Smooth muscle cell (in vitro differentiated cells): ENCODE data around the gene C2CD2L. TPM values are rescaled to one million over a fixed set of nuclear protein-coding genes. Genes with fewer than 3 reads are reported as not detected.

Experiments used
- DNase-seq: peaks from one replicate; lab custom pipeline; 2025; ENCODE audit not compliant: unreplicated experiment; lab: John Stamatoyannopoulos, UW
- H2AFZ ChIP-seq: fragments of 200-600 bp; sonication (generic); 2 replicates; pipeline ENCODE4 v1.6.0; 2016; ENCODE audit warnings: antibody characterized with exemption, low read depth, mild to moderate bottlenecking
- H3F3A ChIP-seq: fragments of 200-600 bp; sonication (generic); 2 replicates; pipeline ENCODE4 v1.6.0; 2017; ENCODE audit warnings: antibody characterized with exemption, low read depth
- H3K27ac ChIP-seq: fragments of 200-600 bp; sonication (generic); 2 replicates; pipeline ENCODE4 v1.5.1; 2016; ENCODE audit warnings: low read depth, mild to moderate bottlenecking
- H3K27me3 ChIP-seq: fragments of 200-600 bp; sonication (generic); 2 replicates; pipeline ENCODE4 v1.6.1; 2016; ENCODE audit warnings: low read depth, mild to moderate bottlenecking
- H3K36me3 ChIP-seq: fragments of 200-600 bp; sonication (generic); 2 replicates; pipeline ENCODE4 v1.5.1; 2016; ENCODE audit warnings: low read depth
- H3K4me1 ChIP-seq: fragments of 200-600 bp; sonication (generic); 2 replicates; pipeline ENCODE4 v1.5.1; 2016; ENCODE audit warnings: low read depth
- H3K4me2 ChIP-seq: fragments of 200-600 bp; sonication (generic); 2 replicates; pipeline ENCODE4 v1.6.0; 2016; ENCODE audit warnings: mild to moderate bottlenecking
- H3K4me3 ChIP-seq: fragments of 200-600 bp; sonication (generic); 2 replicates; pipeline ENCODE4 v1.5.1; 2016; ENCODE audit warnings: mild to moderate bottlenecking
- H3K79me2 ChIP-seq: fragments of 200-600 bp; sonication (generic); 2 replicates; pipeline ENCODE4 v1.6.0; 2016; ENCODE audit warnings: low read depth, mild to moderate bottlenecking
- H3K9ac ChIP-seq: fragments of 200-600 bp; sonication (generic); 2 replicates; pipeline ENCODE4 v1.6.0; 2016; ENCODE audit warnings: low read depth
- H3K9me3 ChIP-seq: fragments of 200-600 bp; sonication (generic); replicated peaks from 2 replicates; pipeline ENCODE4 v1.5.1; 2016; ENCODE audit warnings: low read depth
- H4K20me1 ChIP-seq: fragments of 200-600 bp; sonication (generic); 2 replicates; pipeline ENCODE4 v1.6.0; 2016; ENCODE audit warnings: low read depth
- CTCF ChIP-seq: fragments of 200-600 bp; sonication (generic); IDR thresholded peaks from 2 replicates; pipeline ENCODE4 v1.5.1; 2017; ENCODE audit warnings: borderline replicate concordance, mild to moderate bottlenecking, antibody characterized with exemption; ENCODE audit not compliant: insufficient read depth, poor library complexity, severe bottlenecking
- WGBS: methylation state at CpG from one replicate; pipeline ENCODE4 v1.1.7; 2016; ENCODE audit warnings: low lambda C conversion rate; 5-methylcytosine and 5-hydroxymethylcytosine counted together
- polyA plus RNA-seq: library from polyadenylated mRNA; unstranded; fragments of >200 nt; fragmentation: Nextera tagmentation; extraction: Ambion mirVana; gene quantifications from 2 replicates; pipeline ENCODE4 v1.2.1, GENCODE V29; 2016
- total RNA-seq: library from RNA; depleted of rRNA; stranded (reverse); fragments of >200 nt; gene quantifications from 2 replicates; pipeline ENCODE4 v1.2.3, GENCODE V29; 2014

The C2CD2L gene
- total and polyA plus RNA-seq, 2 experiments from 2014 or later, result 4.8 to 7.2 TPM

- Histone ChIP-seq H3K79me2 (no peaks in the 10 kb centered on the region), H3K4me2 (no peak overlapping the region), H4K20me1 (no peaks in the 10 kb centered on the region), H3K27ac (no peak overlapping the region), H3F3A (no peaks in the 10 kb centered on the region), H3K27me3 (peaks cover 25% of the 10 kb centered on the region), H3K36me3 (no peaks in the 10 kb centered on the region), H3K4me3 (no peak overlapping the region), H3K9ac (no peak overlapping the region), H3K4me1 (peaks cover 4% of the 10 kb centered on the region), H3K9me3 (no peaks in the 10 kb centered on the region), H2AFZ (peak overlapping the region; percentile 7)
- peak; percentile 9 for DNase-seq
- peak; percentile 69 for TF ChIP-seq CTCF
- 12% methylated on average over 7 of the region's 7 CpGs for WGBS
Observed at GRCh38 chr11:119144825-119145486, 37.8 kb downstream of the C2CD2L start.

GRCh38 chr11:119145551-119145950 lies 38.4 kb downstream of the C2CD2L start:
- no peaks in the 10 kb centered on the region for H3F3A ChIP-seq
- H3K36me3 ChIP-seq, result no peaks in the 10 kb centered on the region
- 61% methylated on average over 3 of the region's 3 CpGs for WGBS
- no peak for DNase-seq
- H3K9me3 ChIP-seq, result no peaks in the 10 kb centered on the region
- peaks cover 27% of the 10 kb centered on the region for H3K27me3 ChIP-seq
- H4K20me1 ChIP-seq, result no peaks in the 10 kb centered on the region
- no peaks in the 10 kb centered on the region for H3K79me2 ChIP-seq
- H2AFZ ChIP-seq, result no peak overlapping the region
- no peak overlapping the region for H3K27ac ChIP-seq
- TF ChIP-seq CTCF, result no peak
- H3K9ac ChIP-seq, result no peak overlapping the region
- no peak overlapping the region for H3K4me2 ChIP-seq
- no peak overlapping the region for H3K4me3 ChIP-seq
- H3K4me1 ChIP-seq, result peaks cover 4% of the 10 kb centered on the region

GRCh38 chr11:119147604-119148333 lies 40.6 kb downstream of the C2CD2L start:
- H3K9ac ChIP-seq, result no peak overlapping the region
- no peak overlapping the region for H3K4me3 ChIP-seq
- no peak for DNase-seq
- H3K4me2 ChIP-seq, result no peak overlapping the region
- no peak overlapping the region for H3K27ac ChIP-seq
- 49% methylated on average over 6 of the region's 6 CpGs for WGBS
- H3K9me3 ChIP-seq, result no peaks in the 10 kb centered on the region
- no peak overlapping the region for H2AFZ ChIP-seq
- H3K36me3 ChIP-seq, result no peaks in the 10 kb centered on the region
- H3K27me3 ChIP-seq, result peaks cover 27% of the 10 kb centered on the region
- peaks cover 4% of the 10 kb centered on the region for H3K4me1 ChIP-seq
- no peaks in the 10 kb centered on the region for H4K20me1 ChIP-seq
- TF ChIP-seq CTCF, result no peak
- H3K79me2 ChIP-seq, result no peaks in the 10 kb centered on the region
- H3F3A ChIP-seq, result no peaks in the 10 kb centered on the region

GRCh38 chr11:119148720-119149017 lies 41.5 kb downstream of the C2CD2L start:
- TF ChIP-seq CTCF, result no peak
- Histone ChIP-seq H3K27ac (no peak overlapping the region), H3K4me2 (peak overlapping the region; percentile 98), H3F3A (no peaks in the 10 kb centered on the region), H4K20me1 (no peaks in the 10 kb centered on the region), H3K27me3 (peaks cover 27% of the 10 kb centered on the region), H3K36me3 (no peaks in the 10 kb centered on the region), H3K79me2 (no peaks in the 10 kb centered on the region), H3K4me1 (peaks cover 4% of the 10 kb centered on the region), H3K9ac (no peak overlapping the region), H3K9me3 (no peaks in the 10 kb centered on the region), H3K4me3 (peak overlapping the region; percentile 73), H2AFZ (peak overlapping the region; percentile 98)
- 0% methylated on average over 15 of the region's 16 CpGs for WGBS
- no peak for DNase-seq
